CD4-positive, alpha-beta T cell treated with Interleukin-4 for 1 hour (primary cell): ENCODE results near the gene IDS.
A peak's percentile ranks its signal among the peaks of the same experiment; 100 is the strongest.
"Not testable (repeated sequence)": the region's sequence is repeated elsewhere in the genome, so short reads cannot be mapped to it uniquely, and the experiment has no call there.

Experiments
- DNase-seq, 2 donors: peaks; one replicate each; pipeline ENCODE4 v3.0.0-alpha.2; 2020 to 2022

The IDS gene

GRCh38 chrX:149504915-149505651 is at the start of gene IDS:
Gene IDS (minus strand): TSS chrX:149505306. CDS start chrX:149505137, 169 bp downstream.
- peak; percentile 91 to 93 for DNase-seq

GRCh38 chrX:149551939-149552248 is 46.8 kb upstream of the IDS start:
- DNase-seq, result not testable (repeated sequence)

GRCh38 chrX:149551245-149551938 is 46.3 kb upstream of the IDS start:
- not testable (repeated sequence) for DNase-seq

GRCh38 chrX:149550454-149550853 is 45.3 kb upstream of the IDS start:
- DNase-seq, result not testable (repeated sequence)

- not testable (repeated sequence) for DNase-seq
Measured at GRCh38 chrX:149549701-149550100, 44.6 kb upstream of the IDS start, which contains the start of gene HSFX3. Gene HSFX3 (minus strand): TSS chrX:149549924. CDS start chrX:149549852, 72 bp downstream.

GRCh38 chrX:149547782-149548181 is 42.7 kb upstream of the IDS start:
- not testable (repeated sequence) for DNase-seq

GRCh38 chrX:149546962-149547361 is 41.9 kb upstream of the IDS start:
- DNase-seq, result not testable (repeated sequence)

- not testable (repeated sequence) for DNase-seq
Measured at GRCh38 chrX:149545545-149546543, 40.7 kb upstream of the IDS start.

- DNase-seq, result no peak
Measured at GRCh38 chrX:149541521-149542047, 36.5 kb upstream of the IDS start.

- DNase-seq, result peak; percentile 93 to 95
Measured at GRCh38 chrX:149540621-149541520, 35.8 kb upstream of the IDS start, which contains the start of gene EOLA1. Gene EOLA1 (plus strand): TSS chrX:149541012. CDS start chrX:149545631, 4,619 bp downstream.

- DNase-seq, result peak; percentile 92 to 94
Measured at GRCh38 chrX:149540131-149540620, 35.1 kb upstream of the IDS start.

GRCh38 chrX:149539283-149540130 is 34.4 kb upstream of the IDS start:
- peak; percentile 94 to 95 for DNase-seq

GRCh38 chrX:149537474-149537873 is 32.4 kb upstream of the IDS start:
- not testable (repeated sequence) for DNase-seq

- DNase-seq, result not testable (repeated sequence)
Measured at GRCh38 chrX:149534926-149535602, 30.0 kb upstream of the IDS start.

- not testable (repeated sequence) for DNase-seq
Measured at GRCh38 chrX:149533999-149534398, 28.9 kb upstream of the IDS start.

- DNase-seq, result not testable (repeated sequence)
Measured at GRCh38 chrX:149532868-149533267, 27.8 kb upstream of the IDS start.

- DNase-seq, result no peak
Measured at GRCh38 chrX:149531599-149531998, 26.5 kb upstream of the IDS start.

GRCh38 chrX:149528381-149528780 is 23.3 kb upstream of the IDS start:
- no peak for DNase-seq

GRCh38 chrX:149527705-149528104 is 22.6 kb upstream of the IDS start:
- DNase-seq, result peak; percentile 62 to 77
